Neural cell (in vitro differentiated cells): ENCODE data around the gene HELZ. TPM values are rescaled to one million over a fixed set of nuclear protein-coding genes. Genes with fewer than 3 reads are reported as not detected.

Source experiments
- H2AFZ ChIP-seq: fragments of 200-600, 300-800 bp; sonication (generic), shearing (Covaris generic); 2 replicates; pipeline ENCODE4 v1.6.0; 2014; ENCODE audit warnings: low read depth, mild to moderate bottlenecking, antibody characterized with exemption, low read length, moderate library complexity
- H3F3A ChIP-seq: fragments of 200-600 bp; shearing (Covaris generic); 2 replicates; pipeline ENCODE4 v1.6.1; 2016; ENCODE audit warnings: mild to moderate bottlenecking, moderate library complexity, mixed read lengths, antibody characterized with exemption, low read length; ENCODE audit not compliant: insufficient read depth, poor library complexity, severe bottlenecking
- H3K27ac ChIP-seq: fragments of 200-600, 300-800 bp; sonication (generic), shearing (Covaris generic); 2 replicates; pipeline ENCODE4 v1.5.1; 2014; ENCODE audit warnings: mild to moderate bottlenecking, low read length, moderate library complexity
- H3K27me3 ChIP-seq: fragments of 300-800, 200-600 bp; sonication (generic), shearing (Covaris generic); 2 replicates; pipeline ENCODE4 v1.6.0; 2014; ENCODE audit warnings: mild to moderate bottlenecking, low read depth, low read length, moderate library complexity; ENCODE audit not compliant: insufficient read depth
- H3K36me3 ChIP-seq: fragments of 300-800, 200-600 bp; sonication (generic), shearing (Covaris generic); 2 replicates; pipeline ENCODE4 v1.5.1; 2014; ENCODE audit warnings: mild to moderate bottlenecking, antibody characterized with exemption, low read length, moderate library complexity; ENCODE audit not compliant: insufficient read depth
- H3K4me2 ChIP-seq: fragments of 300-800, 200-600 bp; sonication (generic), shearing (Covaris generic); 2 replicates; pipeline ENCODE4 v1.6.0; 2014; ENCODE audit warnings: mild to moderate bottlenecking, low read length
- H3K4me3 ChIP-seq: fragments of 300-800, 200-600 bp; sonication (generic), shearing (Covaris generic); 2 replicates; pipeline ENCODE4 v1.5.1; 2014; ENCODE audit warnings: mild to moderate bottlenecking, low read length, moderate library complexity
- H3K79me2 ChIP-seq: fragments of 200-600 bp; shearing (Covaris generic); replicated peaks from 2 replicates; pipeline ENCODE4 v1.6.0; 2014; ENCODE audit warnings: mild to moderate bottlenecking, low read length, moderate library complexity; ENCODE audit not compliant: insufficient read depth
- H3K9ac ChIP-seq: fragments of 300-800, 200-600 bp; sonication (generic), shearing (Covaris generic); 2 replicates; pipeline ENCODE4 v1.6.1; 2016; ENCODE audit warnings: mild to moderate bottlenecking, low read length, mixed read lengths
- H3K9me2 ChIP-seq: fragments of 200-600 bp; shearing (Covaris generic); 2 replicates; pipeline ENCODE4 v1.6.1; 2016; ENCODE audit warnings: mild to moderate bottlenecking, low read length, mixed read lengths; ENCODE audit not compliant: insufficient read depth
- H3K9me3 ChIP-seq: fragments of 200-600, 300-800 bp; sonication (generic), shearing (Covaris generic); 2 replicates; pipeline ENCODE4 v1.6.1; 2016; ENCODE audit warnings: mild to moderate bottlenecking, mixed run types, low read length, moderate library complexity, mixed read lengths
- H4K20me1 ChIP-seq: fragments of 200-600 bp; shearing (Covaris generic); 2 replicates; pipeline ENCODE4 v1.6.1; 2016; ENCODE audit warnings: mild to moderate bottlenecking, mixed run types; ENCODE audit not compliant: insufficient read depth
- CTCF ChIP-seq: fragments of 450-650 bp; IDR thresholded peaks from 2 replicates; pipeline ENCODE4 v1.5.1; 2014; ENCODE audit warnings: antibody characterized with exemption, mild to moderate bottlenecking, moderate library complexity; ENCODE audit not compliant: poor library complexity, severe bottlenecking
- EP300 ChIP-seq: fragments of 450-650 bp; conservative IDR thresholded peaks from 2 replicates; pipeline ENCODE4 v1.6.1; 2014; ENCODE audit warnings: antibody characterized with exemption, mild to moderate bottlenecking, moderate library complexity; ENCODE audit not compliant: poor library complexity, severe bottlenecking
- EZH2 ChIP-seq: fragments of 200-600, 300-800 bp; shearing (Covaris generic), sonication (generic); IDR thresholded peaks from 2 replicates; pipeline ENCODE4 v1.6.1; 2014; ENCODE audit warnings: antibody characterized with exemption, low read length, borderline replicate concordance, mild to moderate bottlenecking; ENCODE audit not compliant: insufficient read depth, poor library complexity, severe bottlenecking
- MXI1 ChIP-seq: fragments of 450-650 bp; conservative IDR thresholded peaks from 2 replicates; pipeline ENCODE4 v1.6.1; 2014; ENCODE audit warnings: antibody characterized with exemption, mild to moderate bottlenecking; ENCODE audit not compliant: poor library complexity, severe bottlenecking
- POLR2AphosphoS5 ChIP-seq: IDR thresholded peaks from 2 replicates; pipeline ENCODE4 v1.6.1; 2012
- RAD21 ChIP-seq: fragments of 450-650 bp; conservative IDR thresholded peaks from 2 replicates; pipeline ENCODE4 v1.6.1; 2014; ENCODE audit warnings: antibody characterized with exemption, mild to moderate bottlenecking, moderate library complexity
- REST ChIP-seq: IDR thresholded peaks from 2 replicates; pipeline ENCODE4 v1.6.1; 2012; ENCODE audit warnings: borderline replicate concordance
- SMC3 ChIP-seq: fragments of 450-650 bp; conservative IDR thresholded peaks from 2 replicates; pipeline ENCODE4 v1.6.1; 2014; ENCODE audit warnings: antibody characterized with exemption, mild to moderate bottlenecking, moderate library complexity; ENCODE audit not compliant: poor library complexity
- TAF1 ChIP-seq: IDR thresholded peaks from 2 replicates; pipeline ENCODE4 v1.6.1; 2012; ENCODE audit warnings: low read depth
- polyA plus RNA-seq: library from polyadenylated mRNA; depleted of rRNA; stranded (reverse); fragments of >200 nt; gene quantifications from 2 replicates; pipeline ENCODE4 v1.2.3, GENCODE V29; 2014

The HELZ gene
- polyA plus RNA-seq, 1 donor from 2014 or later = 11.7 TPM

- H3K4me2 ChIP-seq = peak overlapping the region; percentile 65
- peak overlapping the region; percentile 79 for H3K9ac ChIP-seq
- no peaks in the 10 kb centered on the region for H3K9me2 ChIP-seq
- H3K27me3 ChIP-seq = no peaks in the 10 kb centered on the region
- H3K79me2 ChIP-seq = peaks cover 32% of the 10 kb centered on the region
- no peaks in the 10 kb centered on the region for H3K36me3 ChIP-seq
- H4K20me1 ChIP-seq = no peaks in the 10 kb centered on the region
- H3K27ac ChIP-seq = no peak overlapping the region
- no peak for TF ChIP-seq EP300
- TF ChIP-seq REST = no peak
- TF ChIP-seq TAF1 = no peak
- TF ChIP-seq MXI1 = no peak
- no peak for TF ChIP-seq SMC3
- no peak for TF ChIP-seq POLR2AphosphoS5
- no peak for TF ChIP-seq EZH2
- no peak for TF ChIP-seq RAD21
- no peak for TF ChIP-seq CTCF
- H2AFZ ChIP-seq = peak overlapping the region; percentile 8
- H3K4me3 ChIP-seq = peak overlapping the region; percentile 97
- H3K9me3 ChIP-seq = no peaks in the 10 kb centered on the region
- no peaks in the 10 kb centered on the region for H3F3A ChIP-seq
Observed at GRCh38 chr17:67246653-67247415, 1.8 kb upstream of the HELZ start.

- peak overlapping the region; percentile 65 for H3K4me2 ChIP-seq
- H3K9ac ChIP-seq = peak overlapping the region; percentile 79
- peak overlapping the region; percentile 97 for H3K4me3 ChIP-seq
- no peaks in the 10 kb centered on the region for H3F3A ChIP-seq
- no peaks in the 10 kb centered on the region for H3K27me3 ChIP-seq
- peak overlapping the region; percentile 8 for H2AFZ ChIP-seq
- TF ChIP-seq REST (no peak), POLR2AphosphoS5 (no peak), SMC3 (no peak), MXI1 (no peak), TAF1 (no peak), CTCF (no peak), EP300 (no peak), EZH2 (no peak)
- H3K27ac ChIP-seq = no peak overlapping the region
- H3K36me3 ChIP-seq = no peaks in the 10 kb centered on the region
- no peaks in the 10 kb centered on the region for H4K20me1 ChIP-seq
- peaks cover 37% of the 10 kb centered on the region for H3K79me2 ChIP-seq
- H3K9me2 ChIP-seq = no peaks in the 10 kb centered on the region
- no peaks in the 10 kb centered on the region for H3K9me3 ChIP-seq
Observed at GRCh38 chr17:67246403-67246652, 1.3 kb upstream of the HELZ start.
